H9 (cell line): Measurements from ENCODE around the gene SEMA6A. TPM values are rescaled to one million over a fixed set of nuclear protein-coding genes. Genes with fewer than 3 reads are reported as not detected.

ENCODE experiments used
- DNase-seq: peaks from one replicate; pipeline ENCODE4 v3.0.0-alpha.2; 2017
- H2AFZ ChIP-seq: one replicate; pipeline ENCODE4 v1.6.1; 2013; ENCODE audit warnings: mild to moderate bottlenecking, low read length, control low read depth, moderate library complexity
- H2AK5ac ChIP-seq: 2 replicates; pipeline ENCODE4 v1.6.1; 2013; ENCODE audit warnings: low read length, control low read depth, mixed read lengths; ENCODE audit not compliant: insufficient read length
- H2BK120ac ChIP-seq: one replicate; pipeline ENCODE4 v1.6.1; 2013; ENCODE audit warnings: low read depth, mild to moderate bottlenecking, low read length, control low read depth, inconsistent platforms; ENCODE audit not compliant: poor library complexity, severe bottlenecking
- H2BK12ac ChIP-seq: 2 replicates; pipeline ENCODE4 v1.6.1; 2013; ENCODE audit warnings: low read length, control low read depth, mixed read lengths, low read depth; ENCODE audit not compliant: insufficient read length
- H2BK15ac ChIP-seq: 2 replicates; pipeline ENCODE4 v1.6.1; 2013; ENCODE audit warnings: low read depth, low read length, control low read depth
- H2BK20ac ChIP-seq: one replicate; pipeline ENCODE4 v1.6.1; 2013; ENCODE audit warnings: low read depth, mild to moderate bottlenecking, low read length, control low read depth, inconsistent platforms; ENCODE audit not compliant: poor library complexity, severe bottlenecking
- H2BK5ac ChIP-seq: 2 replicates; pipeline ENCODE4 v1.6.1; 2013; ENCODE audit warnings: low read length, control low read depth, mixed read lengths; ENCODE audit not compliant: insufficient read length
- H3K14ac ChIP-seq: 2 replicates; pipeline ENCODE4 v1.6.1; 2013; ENCODE audit warnings: low read length, control low read depth; ENCODE audit not compliant: insufficient read depth
- H3K18ac ChIP-seq: 2 replicates; pipeline ENCODE4 v1.6.1; 2013; ENCODE audit warnings: low read depth, mild to moderate bottlenecking, mixed read lengths, low read length, control low read depth; ENCODE audit not compliant: insufficient read length
- H3K23ac ChIP-seq: 2 replicates; pipeline ENCODE4 v1.6.1; 2013; ENCODE audit warnings: low read length, control low read depth, mixed read lengths, low read depth; ENCODE audit not compliant: insufficient read length
- H3K23me2 ChIP-seq: 2 replicates; pipeline ENCODE4 v1.6.1; 2013; ENCODE audit warnings: low read depth, mild to moderate bottlenecking, mixed read lengths, low read length, control low read depth; ENCODE audit not compliant: insufficient read length, poor library complexity, severe bottlenecking
- H3K27ac ChIP-seq: 2 replicates; pipeline ENCODE4 v1.5.1; 2013; ENCODE audit warnings: low read length, control low read depth, mixed read lengths, low read depth; ENCODE audit not compliant: insufficient read length
- H3K27me3 ChIP-seq: 2 replicates; pipeline ENCODE4 v1.6.1; 2013; ENCODE audit warnings: low read length, control low read depth, inconsistent platforms; ENCODE audit not compliant: insufficient read depth
- H3K4ac ChIP-seq: 2 replicates; pipeline ENCODE4 v1.6.1; 2013; ENCODE audit warnings: low read depth, mild to moderate bottlenecking, control low read depth, inconsistent platforms, low read length, moderate library complexity
- H3K4me1 ChIP-seq: 2 replicates; pipeline ENCODE4 v1.6.1; 2013; ENCODE audit warnings: low read length, control low read depth, inconsistent platforms; ENCODE audit not compliant: insufficient read depth
- H3K4me2 ChIP-seq: 2 replicates; pipeline ENCODE4 v1.6.1; 2013; ENCODE audit warnings: low read length, control low read depth, mixed read lengths; ENCODE audit not compliant: insufficient read length, insufficient read depth
- H3K56ac ChIP-seq: 2 replicates; pipeline ENCODE4 v1.6.1; 2013; ENCODE audit warnings: low read depth, mild to moderate bottlenecking, mixed read lengths, low read length, control low read depth; ENCODE audit not compliant: insufficient read length
- H3K79me1 ChIP-seq: 2 replicates; pipeline ENCODE4 v1.6.1; 2013; ENCODE audit warnings: low read depth, mild to moderate bottlenecking, moderate library complexity, low read length, control low read depth, inconsistent platforms; ENCODE audit not compliant: insufficient read depth, poor library complexity, severe bottlenecking
- H3K79me2 ChIP-seq: 2 replicates; pipeline ENCODE4 v1.6.1; 2013; ENCODE audit warnings: low read length, control low read depth, inconsistent platforms; ENCODE audit not compliant: insufficient read depth
- H3K9ac ChIP-seq: 2 replicates; pipeline ENCODE4 v1.6.1; 2013; ENCODE audit warnings: low read length, control low read depth, mixed read lengths; ENCODE audit not compliant: insufficient read length; ENCODE audit errors: extremely low read depth
- H3K9me3 ChIP-seq: one replicate; pipeline ENCODE4 v1.6.1; 2013; ENCODE audit warnings: low read depth, low read length, inconsistent platforms; ENCODE audit not compliant: control insufficient read depth
- H3T11ph ChIP-seq: one replicate; pipeline ENCODE4 v1.6.1; 2013; ENCODE audit warnings: mild to moderate bottlenecking, low read length, control low read depth, inconsistent platforms
- H4K20me1 ChIP-seq: one replicate; pipeline ENCODE4 v1.6.1; 2013; ENCODE audit not compliant: control insufficient read depth, insufficient read length, insufficient read depth
- H4K5ac ChIP-seq: 2 replicates; pipeline ENCODE4 v1.6.1; 2013; ENCODE audit warnings: low read depth, mild to moderate bottlenecking, mixed read lengths, low read length, control low read depth; ENCODE audit not compliant: insufficient read length
- H4K8ac ChIP-seq: replicated peaks from 2 replicates; pipeline ENCODE4 v1.6.1; 2013; ENCODE audit warnings: low read length, control low read depth, mixed read lengths, low read depth; ENCODE audit not compliant: insufficient read length
- H4K91ac ChIP-seq: 2 replicates; pipeline ENCODE4 v1.6.1; 2013; ENCODE audit warnings: low read depth, mild to moderate bottlenecking, moderate library complexity, mixed read lengths, low read length, control low read depth; ENCODE audit not compliant: insufficient read length
- H3K27ac Mint-ChIP-seq, 3 experiments: 2 replicates in 2 of 3; 3 replicates in 1 of 3; pipeline ENCODE4 v1.8.0; 2020 to 2021; ENCODE audit warnings: mixed read lengths in 3 of 3, mild to moderate bottlenecking in 1 of 3, moderate library complexity in 1 of 3
- H3K27me3 Mint-ChIP-seq: 2 replicates; pipeline ENCODE4 v1.8.0; 2021; ENCODE audit warnings: low read depth, mild to moderate bottlenecking, moderate library complexity, mixed read lengths
- H3K36me3 Mint-ChIP-seq, 3 experiments: 2 replicates in 2 of 3; 3 replicates in 1 of 3; pipeline ENCODE4 v1.8.0; 2020 to 2021; ENCODE audit warnings: low read depth in 3 of 3, mixed read lengths in 3 of 3; ENCODE audit not compliant: insufficient read depth in 1 of 3
- H3K4me1 Mint-ChIP-seq, 2 experiments: 2 replicates each; pipeline ENCODE4 v1.8.0; 2020; ENCODE audit warnings: mixed read lengths in 2 of 2
- H3K4me3 Mint-ChIP-seq, 2 experiments: 2 replicates in 1 of 2; 3 replicates in 1 of 2; pipeline ENCODE4 v1.8.0; 2020 to 2021; ENCODE audit warnings: mild to moderate bottlenecking in 2 of 2, mixed read lengths in 2 of 2, moderate library complexity in 1 of 2
- H3K9me3 Mint-ChIP-seq, 2 experiments: 2 replicates in 1 of 2; 3 replicates in 1 of 2; pipeline ENCODE4 v1.8.0; 2020; ENCODE audit warnings: mild to moderate bottlenecking in 2 of 2, mixed read lengths in 2 of 2, moderate library complexity in 1 of 2
- WGBS: extraction: QIAGEN DNeasy Blood & Tissue Kit; methylation state at CpG from one replicate; pipeline ENCODE4 v1.1.7; 2013; ENCODE audit warnings: missing lambda C conversion rate, low lambda C conversion rate, mixed read lengths; ENCODE audit not compliant: insufficient read length; ENCODE audit errors: extremely low coverage; 5-methylcytosine and 5-hydroxymethylcytosine counted together
- total RNA-seq: library from RNA; stranded (reverse); gene quantifications from 2 replicates; pipeline ENCODE4 v1.2.1, GENCODE V29; 2021
- TF ChIP-seq, protein P1 (sequence below): fragments of 200-600 bp; sonication (generic); conservative IDR thresholded peaks from 3 replicates; pipeline ENCODE4 v1.8.0; 2021; ENCODE audit warnings: antibody characterized with exemption, mild to moderate bottlenecking

SEMA6A gene
- total RNA-seq, 1 experiment from 2014 or later, result 354 TPM

DNA sequence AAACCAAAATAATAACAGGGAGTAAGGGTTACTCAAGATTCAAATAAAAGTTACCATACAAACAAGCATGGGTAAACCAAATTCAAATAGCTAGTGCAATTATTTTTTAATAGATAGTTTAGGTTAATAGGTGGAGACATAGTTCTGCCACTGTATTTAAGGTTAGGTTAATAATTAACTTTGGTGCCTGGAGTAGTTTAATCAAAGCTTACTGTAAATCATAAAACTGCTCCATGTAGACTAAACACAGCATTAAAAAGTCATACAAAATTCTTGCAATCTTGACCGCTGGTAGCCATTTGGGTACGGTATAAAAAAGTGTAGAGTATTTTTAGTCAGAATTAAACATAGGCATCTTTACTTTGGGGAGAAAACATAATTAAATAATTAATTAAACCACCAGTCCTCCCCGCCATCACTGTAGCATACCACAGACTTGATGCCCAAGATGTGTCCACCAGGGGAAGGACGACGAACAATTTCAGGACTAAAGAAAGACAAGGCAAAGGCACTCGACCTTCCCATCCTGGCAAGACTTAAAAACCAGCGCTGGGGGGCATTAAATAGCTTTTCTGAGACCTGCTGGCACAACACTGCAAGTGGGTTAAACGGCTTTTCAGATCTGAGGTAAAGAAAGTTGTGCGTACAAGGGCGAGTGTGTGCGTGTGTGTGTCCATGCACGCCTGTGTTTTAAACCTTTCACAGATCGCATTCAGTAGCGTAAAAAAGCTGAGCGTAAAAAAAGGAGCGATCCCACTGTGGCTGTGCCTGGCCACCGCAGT is 2.9 kb downstream of the SEMA6A start:
- no peaks in the 10 kb centered on the region for H3K27me3 Mint-ChIP-seq
- no peak overlapping the region for H2BK120ac ChIP-seq
- no peak overlapping the region for H4K8ac ChIP-seq
- no peak overlapping the region for H2AFZ ChIP-seq
- H2BK20ac ChIP-seq, result no peak overlapping the region
- H3K9ac ChIP-seq, result peak overlapping the region; percentile 89
- H3K23me2 ChIP-seq, result peaks cover 13% of the 10 kb centered on the region
- H3K79me1 ChIP-seq, result no peaks in the 10 kb centered on the region
- TF ChIP-seq, protein P1, sequence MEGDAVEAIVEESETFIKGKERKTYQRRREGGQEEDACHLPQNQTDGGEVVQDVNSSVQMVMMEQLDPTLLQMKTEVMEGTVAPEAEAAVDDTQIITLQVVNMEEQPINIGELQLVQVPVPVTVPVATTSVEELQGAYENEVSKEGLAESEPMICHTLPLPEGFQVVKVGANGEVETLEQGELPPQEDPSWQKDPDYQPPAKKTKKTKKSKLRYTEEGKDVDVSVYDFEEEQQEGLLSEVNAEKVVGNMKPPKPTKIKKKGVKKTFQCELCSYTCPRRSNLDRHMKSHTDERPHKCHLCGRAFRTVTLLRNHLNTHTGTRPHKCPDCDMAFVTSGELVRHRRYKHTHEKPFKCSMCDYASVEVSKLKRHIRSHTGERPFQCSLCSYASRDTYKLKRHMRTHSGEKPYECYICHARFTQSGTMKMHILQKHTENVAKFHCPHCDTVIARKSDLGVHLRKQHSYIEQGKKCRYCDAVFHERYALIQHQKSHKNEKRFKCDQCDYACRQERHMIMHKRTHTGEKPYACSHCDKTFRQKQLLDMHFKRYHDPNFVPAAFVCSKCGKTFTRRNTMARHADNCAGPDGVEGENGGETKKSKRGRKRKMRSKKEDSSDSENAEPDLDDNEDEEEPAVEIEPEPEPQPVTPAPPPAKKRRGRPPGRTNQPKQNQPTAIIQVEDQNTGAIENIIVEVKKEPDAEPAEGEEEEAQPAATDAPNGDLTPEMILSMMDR, result peak; percentile 46; the same call in 2 of the 3 replicates
- H2AK5ac ChIP-seq, result no peak overlapping the region
- H3K9me3 Mint-ChIP-seq, result no peaks in the 10 kb centered on the region
- H3K4ac ChIP-seq, result no peak overlapping the region
- DNase-seq, result no peak
- peaks cover 23% of the 10 kb centered on the region for H3K4me1 ChIP-seq
- H3K4me1 Mint-ChIP-seq, result peaks cover 46 to 52% of the 10 kb centered on the region in 2 experiments
- peaks cover 75% of the 10 kb centered on the region for H3K79me2 ChIP-seq
- no peak overlapping the region for H3K27ac ChIP-seq
- peak overlapping the region; percentile 87 for H3K4me2 ChIP-seq
- no peak overlapping the region for H3K18ac ChIP-seq
- H3K36me3 Mint-ChIP-seq, result peaks cover 34 to 67% (median 41%) of the 10 kb centered on the region in 3 experiments
- H4K5ac ChIP-seq, result no peak overlapping the region
- H2BK12ac ChIP-seq, result no peak overlapping the region
- no peaks in the 10 kb centered on the region for H3K27me3 ChIP-seq
- no peak overlapping the region for H2BK15ac ChIP-seq
- H3T11ph ChIP-seq, result no peak overlapping the region
- no peak overlapping the region for H3K56ac ChIP-seq
- H3K4me3 Mint-ChIP-seq, result peak overlapping the region; percentile 99
- no peaks in the 10 kb centered on the region for H3K9me3 ChIP-seq
- no peak overlapping the region for H2BK5ac ChIP-seq
- WGBS, result no CpG with 5 or more reads among the region's 17 CpGs
- peak overlapping the region; percentile 62; the same call in 1 of the 2 replicates for H3K14ac ChIP-seq
- H4K91ac ChIP-seq, result no peak overlapping the region
- H3K27ac Mint-ChIP-seq, result peak overlapping the region; percentile 87 to 98 (median 95); a peak in 6 of 7 replicates
- peaks cover 3% of the 10 kb centered on the region for H4K20me1 ChIP-seq
- H3K23ac ChIP-seq, result no peak overlapping the region
